K562 (cell line): ENCODE data around the gene DNAH3. TPM values are rescaled to one million over a fixed set of nuclear protein-coding genes. Genes with fewer than 3 reads are reported as not detected.
A peak's percentile ranks its signal among the peaks of the same experiment; 100 is the strongest.

Source experiments
- BRF1 ChIP-seq: IDR thresholded peaks from 3 replicates; pipeline ENCODE4 v1.6.1; 2011; ENCODE audit warnings: borderline replicate concordance, mild to moderate bottlenecking; ENCODE audit not compliant: insufficient read length; ENCODE audit errors: extremely low read depth
- ETV1 ChIP-seq: fragments of 450-650 bp; conservative IDR thresholded peaks from 2 replicates; pipeline ENCODE4 v1.6.1; 2016; ENCODE audit warnings: missing genetic modification characterization, control low read depth, low read depth, missing compliant biosample characterization
- HNRNPUL1 ChIP-seq: fragments of 200-400 bp; formaldehyde crosslinking; IDR thresholded peaks from 2 replicates; pipeline ENCODE4 v1.6.1; 2017; ENCODE audit warnings: low read length
- KLF16 ChIP-seq: IDR thresholded peaks from 2 replicates; pipeline ENCODE4 v1.6.1; 2016; ENCODE audit warnings: antibody characterized with exemption
- MBD2 ChIP-seq: sonication (generic); IDR thresholded peaks from 2 replicates; pipeline ENCODE4 v1.6.1; 2016; ENCODE audit warnings: low read depth, borderline replicate concordance
- MECOM ChIP-seq: fragments of 250-450 bp; sonication (Bioruptor Pico); IDR thresholded peaks from 2 replicates; pipeline ENCODE4 v1.8.0; 2022; ENCODE audit warnings: inconsistent platforms
- MTA3 ChIP-seq: fragments of 450-650 bp; formaldehyde crosslinking; IDR thresholded peaks from 2 replicates; pipeline ENCODE4 v1.6.1; 2017; ENCODE audit warnings: mild to moderate bottlenecking, borderline replicate concordance
- NFATC3 ChIP-seq: fragments of 450-650 bp; IDR thresholded peaks from 2 replicates; pipeline ENCODE4 v1.6.1; 2017; ENCODE audit warnings: mild to moderate bottlenecking
- NFRKB ChIP-seq: fragments of 450-650 bp; IDR thresholded peaks from 2 replicates; pipeline ENCODE4 v1.6.1; 2016; ENCODE audit warnings: low read depth
- PHB2 ChIP-seq: fragments of 450-650 bp; IDR thresholded peaks from 2 replicates; pipeline ENCODE4 v1.6.1; 2017; ENCODE audit warnings: low read depth
- SAP30 ChIP-seq: fragments of 200-600 bp; sonication (generic); IDR thresholded peaks from 2 replicates; pipeline ENCODE4 v1.6.1; 2012; ENCODE audit warnings: borderline replicate concordance, low read depth, mild to moderate bottlenecking, moderate library complexity, low read length, control low read depth, inconsistent platforms; ENCODE audit not compliant: insufficient read depth, poor library complexity, severe bottlenecking
- U2AF2 ChIP-seq: fragments of 200-400 bp; formaldehyde crosslinking; optimal IDR thresholded peaks from 2 replicates; pipeline ENCODE3; 2017; ENCODE audit warnings: low read depth, mild to moderate bottlenecking, low read length
- ZC3H11A ChIP-seq: IDR thresholded peaks from 2 replicates; pipeline ENCODE4 v1.6.1; 2012; ENCODE audit warnings: low read depth, low read length, improper control_type of control experiment
- ZNF140 ChIP-seq: fragments of 250-450 bp; sonication (Bioruptor Pico); IDR thresholded peaks from 2 replicates; pipeline ENCODE4 v1.8.0; 2021; ENCODE audit warnings: moderate library complexity, mild to moderate bottlenecking, inconsistent platforms
- ZNF174 ChIP-seq: fragments of 250-450 bp; sonication (Bioruptor Pico); IDR thresholded peaks from 2 replicates; pipeline ENCODE4 v1.4.0; 2020; ENCODE audit warnings: mild to moderate bottlenecking
- ZNF175 ChIP-seq: fragments of 200-800 bp; sonication (Bioruptor generic); IDR thresholded peaks from 2 replicates; pipeline ENCODE4 v1.6.1; 2016; ENCODE audit warnings: low read depth, mild to moderate bottlenecking, missing genetic modification characterization, missing compliant biosample characterization
- ZNF217 ChIP-seq: sonication (generic); formaldehyde crosslinking; IDR thresholded peaks from 2 replicates; pipeline ENCODE4 v1.8.0; 2022; ENCODE audit warnings: mild to moderate bottlenecking, missing genetic modification reagents
- ZNF316 ChIP-seq: fragments of 450-650 bp; IDR thresholded peaks from 2 replicates; pipeline ENCODE4 v1.6.1; 2016
- ZNF644 ChIP-seq: fragments of 200-800 bp; sonication (Bioruptor generic); IDR thresholded peaks from 2 replicates; pipeline ENCODE4 v1.6.1; 2016; ENCODE audit warnings: low read depth, missing genetic modification characterization, missing compliant biosample characterization
- ZNF695 ChIP-seq: fragments of 450-650 bp; formaldehyde crosslinking; IDR thresholded peaks from 2 replicates; pipeline ENCODE4 v1.4.0; 2020; ENCODE audit warnings: mild to moderate bottlenecking, moderate library complexity
- polyA plus RNA-seq, 8 experiments: library from polyadenylated mRNA; depleted of rRNA in 4 of 8; stranded (reverse) in 5 of 8; unstranded in 3 of 8; fragments of >200 nt; fragmentation: Nextera tagmentation in 2 of 8; fragmentation: Illumina TruSeq in 1 of 8; extraction: Ambion mirVana in 2 of 8; extraction: Trizol in 1 of 8; gene quantifications; 2 replicates each; pipeline versions ENCODE4 v1.2.1 to v1.2.3, GENCODE V29; 2011 to 2014; ENCODE audit warnings: inconsistent platforms in 1 of 8, missing spikeins in 1 of 8
- total RNA-seq, 7 experiments: library from RNA; depleted of rRNA in 6 of 7; stranded (reverse); fragments of >200 nt in 6 of 7; fragmentation: Illumina TruSeq in 2 of 7; extraction: Trizol in 2 of 7; gene quantifications; 2 replicates each; pipeline versions ENCODE4 v1.2.1 to v1.2.3, GENCODE V29; 2011 to 2021; ENCODE audit warnings: low replicate concordance in 1 of 7
- TF ChIP-seq, protein P1 (sequence below): fragments of 450-650 bp; IDR thresholded peaks from 2 replicates; pipeline ENCODE4 v1.6.1; 2017; ENCODE audit warnings: antibody characterized with exemption
- TF ChIP-seq, protein P2 (sequence below): fragments of 250-450 bp; sonication (Bioruptor Pico); IDR thresholded peaks from 2 replicates; pipeline ENCODE4 v1.4.0; 2020; ENCODE audit warnings: mild to moderate bottlenecking, moderate library complexity
- TF ChIP-seq, protein P3 (sequence below): fragments of 450-650 bp; formaldehyde crosslinking; IDR thresholded peaks from 2 replicates; pipeline ENCODE4 v1.4.0; 2020; ENCODE audit warnings: mild to moderate bottlenecking, mixed read lengths
- TF ChIP-seq, protein P4 (sequence below): fragments of 250-450 bp; sonication (Bioruptor Pico); IDR thresholded peaks from 2 replicates; pipeline ENCODE4 v1.8.0; 2021; ENCODE audit warnings: moderate library complexity, mild to moderate bottlenecking, inconsistent platforms

DNAH3 gene
- total and polyA plus RNA-seq, 9 of the 15 experiments (the other 6 are each of a cell fraction or from before 2014, with no cell fraction given): 0.32 to 0.84 (median 0.44) TPM

DNA sequence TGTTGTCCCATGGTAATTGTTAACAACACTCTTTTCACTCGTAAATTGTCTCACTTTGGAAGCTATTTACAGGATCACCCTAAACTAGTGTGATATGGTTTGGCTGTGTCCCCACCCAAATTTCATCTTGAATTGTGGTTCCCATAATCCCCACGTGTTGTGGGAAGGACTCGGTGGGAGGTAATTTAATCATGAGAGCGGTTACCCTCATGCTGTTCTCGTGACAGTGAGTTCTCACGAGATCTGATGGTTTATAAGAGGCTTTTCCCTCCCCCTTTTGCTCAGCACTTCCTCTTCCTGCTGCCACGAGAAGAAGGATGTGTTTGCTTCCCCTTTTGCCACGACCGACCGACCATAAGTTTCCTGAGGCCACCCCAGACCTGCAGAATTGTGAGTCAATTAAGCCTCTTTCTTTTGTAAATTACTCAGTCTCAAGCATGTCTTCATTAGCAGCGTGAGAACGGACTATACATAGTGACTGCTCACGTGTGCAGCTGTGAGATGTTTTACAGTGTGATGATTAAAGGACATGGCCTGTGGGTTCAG lies 34.4 kb downstream of the DNAH3 start (continued):
- TF ChIP-seq ZNF140 (CRISPR knock-in tag) (no peak), PHB2 (no peak), ZNF316 (no peak), ZC3H11A (no peak), ZNF174 (CRISPR knock-in tag) (no peak), NFATC3 (no peak), ZNF217 (CRISPR knock-in tag) (no peak), ZNF644 (tag) (0 out of 2 replicates have a peak, but pooled peaks have one; percentile 16), ZNF695 (CRISPR knock-in tag) (no peak), ZNF175 (CRISPR knock-in tag) (0 out of 2 replicates have a peak, but pooled peaks have one; percentile 39), U2AF2 (no peak), MECOM (CRISPR knock-in tag) (no peak), KLF16 (no peak), MBD2 (no peak), SAP30 (no peak), MTA3 (peak; percentile 94), ETV1 (tag) (peak; percentile 48; the same call in 1 of the 2 replicates), NFRKB (0 out of 2 replicates have a peak, but pooled peaks have one; percentile 23), BRF1 (no peak), HNRNPUL1 (no peak)
- TF ChIP-seq, protein P1, sequence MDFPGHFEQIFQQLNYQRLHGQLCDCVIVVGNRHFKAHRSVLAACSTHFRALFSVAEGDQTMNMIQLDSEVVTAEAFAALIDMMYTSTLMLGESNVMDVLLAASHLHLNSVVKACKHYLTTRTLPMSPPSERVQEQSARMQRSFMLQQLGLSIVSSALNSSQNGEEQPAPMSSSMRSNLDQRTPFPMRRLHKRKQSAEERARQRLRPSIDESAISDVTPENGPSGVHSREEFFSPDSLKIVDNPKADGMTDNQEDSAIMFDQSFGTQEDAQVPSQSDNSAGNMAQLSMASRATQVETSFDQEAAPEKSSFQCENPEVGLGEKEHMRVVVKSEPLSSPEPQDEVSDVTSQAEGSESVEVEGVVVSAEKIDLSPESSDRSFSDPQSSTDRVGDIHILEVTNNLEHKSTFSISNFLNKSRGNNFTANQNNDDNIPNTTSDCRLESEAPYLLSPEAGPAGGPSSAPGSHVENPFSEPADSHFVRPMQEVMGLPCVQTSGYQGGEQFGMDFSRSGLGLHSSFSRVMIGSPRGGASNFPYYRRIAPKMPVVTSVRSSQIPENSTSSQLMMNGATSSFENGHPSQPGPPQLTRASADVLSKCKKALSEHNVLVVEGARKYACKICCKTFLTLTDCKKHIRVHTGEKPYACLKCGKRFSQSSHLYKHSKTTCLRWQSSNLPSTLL: no peak
- TF ChIP-seq, protein P2, sequence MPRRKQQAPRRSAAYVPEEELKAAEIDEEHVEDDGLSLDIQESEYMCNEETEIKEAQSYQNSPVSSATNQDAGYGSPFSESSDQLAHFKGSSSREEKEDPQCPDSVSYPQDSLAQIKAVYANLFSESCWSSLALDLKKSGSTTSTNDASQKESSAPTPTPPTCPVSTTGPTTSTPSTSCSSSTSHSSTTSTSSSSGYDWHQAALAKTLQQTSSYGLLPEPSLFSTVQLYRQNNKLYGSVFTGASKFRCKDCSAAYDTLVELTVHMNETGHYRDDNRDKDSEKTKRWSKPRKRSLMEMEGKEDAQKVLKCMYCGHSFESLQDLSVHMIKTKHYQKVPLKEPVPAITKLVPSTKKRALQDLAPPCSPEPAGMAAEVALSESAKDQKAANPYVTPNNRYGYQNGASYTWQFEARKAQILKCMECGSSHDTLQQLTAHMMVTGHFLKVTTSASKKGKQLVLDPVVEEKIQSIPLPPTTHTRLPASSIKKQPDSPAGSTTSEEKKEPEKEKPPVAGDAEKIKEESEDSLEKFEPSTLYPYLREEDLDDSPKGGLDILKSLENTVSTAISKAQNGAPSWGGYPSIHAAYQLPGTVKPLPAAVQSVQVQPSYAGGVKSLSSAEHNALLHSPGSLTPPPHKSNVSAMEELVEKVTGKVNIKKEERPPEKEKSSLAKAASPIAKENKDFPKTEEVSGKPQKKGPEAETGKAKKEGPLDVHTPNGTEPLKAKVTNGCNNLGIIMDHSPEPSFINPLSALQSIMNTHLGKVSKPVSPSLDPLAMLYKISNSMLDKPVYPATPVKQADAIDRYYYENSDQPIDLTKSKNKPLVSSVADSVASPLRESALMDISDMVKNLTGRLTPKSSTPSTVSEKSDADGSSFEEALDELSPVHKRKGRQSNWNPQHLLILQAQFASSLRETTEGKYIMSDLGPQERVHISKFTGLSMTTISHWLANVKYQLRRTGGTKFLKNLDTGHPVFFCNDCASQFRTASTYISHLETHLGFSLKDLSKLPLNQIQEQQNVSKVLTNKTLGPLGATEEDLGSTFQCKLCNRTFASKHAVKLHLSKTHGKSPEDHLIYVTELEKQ (CRISPR knock-in tag): no peak
- TF ChIP-seq, protein P3, sequence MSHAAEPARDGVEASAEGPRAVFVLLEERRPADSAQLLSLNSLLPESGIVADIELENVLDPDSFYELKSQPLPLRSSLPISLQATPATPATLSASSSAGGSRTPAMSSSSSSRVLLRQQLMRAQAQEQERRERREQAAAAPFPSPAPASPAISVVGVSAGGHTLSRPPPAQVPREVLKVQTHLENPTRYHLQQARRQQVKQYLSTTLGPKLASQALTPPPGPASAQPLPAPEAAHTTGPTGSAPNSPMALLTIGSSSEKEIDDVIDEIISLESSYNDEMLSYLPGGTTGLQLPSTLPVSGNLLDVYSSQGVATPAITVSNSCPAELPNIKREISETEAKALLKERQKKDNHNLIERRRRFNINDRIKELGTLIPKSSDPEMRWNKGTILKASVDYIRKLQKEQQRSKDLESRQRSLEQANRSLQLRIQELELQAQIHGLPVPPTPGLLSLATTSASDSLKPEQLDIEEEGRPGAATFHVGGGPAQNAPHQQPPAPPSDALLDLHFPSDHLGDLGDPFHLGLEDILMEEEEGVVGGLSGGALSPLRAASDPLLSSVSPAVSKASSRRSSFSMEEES (CRISPR knock-in tag): no peak
- TF ChIP-seq, protein P4, sequence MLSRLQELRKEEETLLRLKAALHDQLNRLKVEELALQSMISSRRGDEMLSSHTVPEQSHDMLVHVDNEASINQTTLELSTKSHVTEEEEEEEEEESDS: no peak
